Esophagus squamous epithelium (tissue), 4 donors: ENCODE measurements around the gene CTCFL.

Source experiments
- CTCF ChIP-seq, 6 experiments: fragments of 450-650 bp in 4 of 6; fragments of 200-600 bp in 2 of 6; sonication (generic) in 2 of 6; IDR thresholded peaks; one replicate each; pipeline ENCODE4 v1.5.1; 2016 to 2019; ENCODE audit warnings: antibody characterized with exemption in 6 of 6, mild to moderate bottlenecking in 4 of 6, moderate library complexity in 4 of 6
- POLR2A ChIP-seq, 4 donors: fragments of 450-650 bp; IDR thresholded peaks; one replicate each; pipeline ENCODE4 v1.6.1; 2017; ENCODE audit warnings: antibody characterized with exemption in 4 of 4, mild to moderate bottlenecking in 4 of 4, moderate library complexity in 3 of 4

- TF ChIP-seq CTCF (IDR thresholded peaks at IDR 0.05): no peak
- no peak for TF ChIP-seq POLR2A (IDR thresholded peaks at IDR 0.05)
Observed at GRCh38 chr20:57563522-57563921, 38.6 kb upstream of the CTCFL start.
